NCI-H345 treated with DMSO at 0.1 percent for 48 hours (cell line): Measurements from ENCODE around the gene SORL1.
A peak's percentile ranks its signal among the peaks of the same experiment; 100 is the strongest.
"Not testable (repeated sequence)": the region's sequence is repeated elsewhere in the genome, so short reads cannot be mapped to it uniquely, and the experiment has no call there.

Source experiments
- DNase-seq: peaks from one replicate; lab custom pipeline; 2025; ENCODE audit not compliant: unreplicated experiment; lab: John Stamatoyannopoulos, UW

Gene SORL1

DNA sequence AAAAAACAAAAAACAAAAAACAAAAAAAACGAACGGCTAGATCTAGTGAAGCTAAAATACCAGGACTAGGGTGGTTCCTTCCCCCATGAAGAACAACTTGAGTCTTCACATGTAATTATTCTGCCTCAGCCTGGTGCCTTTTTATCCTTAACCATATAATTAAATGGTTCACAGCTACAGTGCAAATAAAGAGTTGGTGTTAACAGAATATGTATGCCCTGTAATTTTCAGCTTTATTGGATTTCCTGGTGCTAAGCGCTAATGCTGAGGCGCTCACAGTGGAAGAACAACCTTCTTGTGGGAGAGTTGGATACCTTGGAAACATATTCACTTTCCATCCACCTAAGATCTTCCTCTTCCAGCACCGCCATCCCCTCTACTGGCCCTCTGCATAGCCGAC, 159.1 kb downstream of the SORL1 start:
- no peak for DNase-seq

DNA sequence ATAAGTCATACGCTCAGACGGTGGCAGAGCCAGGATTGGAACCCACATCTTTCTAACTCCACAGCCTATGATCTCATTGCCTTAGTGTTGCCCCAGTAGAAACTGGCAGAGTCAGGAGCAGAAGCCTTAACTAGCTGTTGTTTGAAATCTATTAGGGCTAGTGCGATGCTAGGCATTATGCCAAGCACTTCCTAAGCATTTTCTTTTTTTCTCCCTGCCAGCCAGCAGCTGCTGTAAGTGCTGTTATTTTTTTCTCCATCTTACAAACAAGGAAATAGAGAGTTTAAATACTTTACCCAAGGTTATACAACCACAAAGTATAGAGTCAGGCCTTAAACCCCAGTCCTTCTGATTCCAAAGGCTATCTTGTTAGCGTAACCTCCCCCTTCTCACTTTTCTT, 161.6 kb downstream of the SORL1 start:
- no peak for DNase-seq

GRCh38 chr11:121614636-121615240, 162.6 kb downstream of the SORL1 start:
- DNase-seq, result no peak

- no peak for DNase-seq
Observed at GRCh38 chr11:121615501-121615900, 163.4 kb downstream of the SORL1 start.

DNA sequence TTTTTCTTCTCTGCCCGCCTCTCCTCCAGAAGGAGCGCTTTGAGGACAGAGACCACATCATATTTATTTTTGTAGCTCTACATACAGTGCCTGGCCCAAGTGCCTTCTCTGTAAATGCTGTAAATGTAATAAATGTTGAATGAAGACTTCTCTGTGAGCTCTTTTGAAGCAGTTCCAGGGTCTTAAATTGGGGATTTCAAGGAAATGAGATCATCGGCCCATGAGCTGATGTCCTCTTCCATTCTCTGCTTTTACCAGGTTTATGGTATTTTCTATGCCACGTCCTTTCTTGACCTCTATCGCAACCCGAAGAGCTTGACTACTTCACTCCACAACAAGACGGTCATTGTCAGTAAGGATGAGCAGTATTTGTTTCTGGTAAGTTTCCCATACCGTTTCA, 166.4 kb downstream of the SORL1 start:
- DNase-seq, result no peak

- no peak for DNase-seq
Observed at GRCh38 chr11:121625777-121626506, 173.8 kb downstream of the SORL1 start.

GRCh38 chr11:121626507-121626875, 174.4 kb downstream of the SORL1 start:
- DNase-seq, result no peak

DNA sequence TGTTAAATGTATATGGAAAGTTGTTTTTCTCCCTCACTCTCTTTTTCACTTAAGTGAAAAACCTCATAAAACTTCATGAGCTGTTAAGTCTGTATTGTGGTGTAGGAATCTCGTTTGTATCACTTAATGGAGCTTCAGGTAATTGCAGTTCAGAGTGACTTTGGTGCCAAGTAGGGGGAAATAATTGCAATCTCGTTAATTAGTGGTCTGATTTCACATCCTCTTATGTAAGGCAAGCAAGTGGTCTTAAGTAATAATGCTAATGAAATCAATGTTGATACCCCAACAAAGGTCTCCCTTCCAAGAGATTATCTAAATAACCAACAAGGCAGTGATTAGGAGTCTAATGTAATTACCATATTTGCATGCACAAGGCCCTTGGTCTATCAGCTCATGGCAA, 174.9 kb downstream of the SORL1 start:
- DNase-seq, result no peak

GRCh38 chr11:121630041-121630440, 177.9 kb downstream of the SORL1 start:
- no peak for DNase-seq

DNA sequence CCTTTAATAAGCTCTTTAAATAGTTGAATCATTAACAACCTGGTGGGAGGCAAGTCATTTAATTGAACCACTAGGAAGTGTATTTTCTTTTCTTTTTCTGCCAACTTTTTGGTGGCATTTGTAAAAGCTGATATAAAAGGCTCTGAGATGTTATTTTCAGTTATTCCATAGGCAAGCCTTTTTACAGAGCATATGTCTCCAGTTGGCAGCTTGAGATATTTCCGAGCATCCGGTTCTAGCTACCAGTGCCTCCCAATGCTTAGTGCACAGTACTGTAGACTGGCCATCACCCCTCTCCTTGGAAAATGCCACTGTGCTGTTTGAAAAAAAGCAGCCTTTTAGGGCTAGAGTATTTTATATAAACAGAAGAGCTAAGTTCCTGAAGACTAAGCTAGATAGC, 179.3 kb downstream of the SORL1 start:
- no peak for DNase-seq

GRCh38 chr11:121634273-121634672, 182.2 kb downstream of the SORL1 start:
- no peak for DNase-seq

DNA sequence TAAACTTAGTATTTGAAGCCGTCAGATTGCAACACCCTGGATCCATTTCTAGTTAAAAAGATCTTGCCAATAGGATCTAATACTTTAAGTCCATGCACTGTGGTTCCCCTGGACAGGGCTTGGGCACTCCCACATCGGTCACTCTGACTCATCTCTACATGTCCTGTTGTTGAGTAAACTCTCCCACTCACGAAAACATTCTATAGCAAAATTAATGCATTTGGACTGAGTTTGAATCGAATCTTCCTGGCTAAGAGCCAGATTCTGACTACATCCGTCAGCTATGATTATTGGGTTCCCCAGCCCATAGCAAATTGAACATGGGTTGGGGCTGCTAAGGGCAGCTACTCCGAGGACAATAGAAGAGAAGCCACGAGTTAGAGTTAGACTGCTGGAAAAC, 182.8 kb downstream of the SORL1 start:
- no peak for DNase-seq

DNA sequence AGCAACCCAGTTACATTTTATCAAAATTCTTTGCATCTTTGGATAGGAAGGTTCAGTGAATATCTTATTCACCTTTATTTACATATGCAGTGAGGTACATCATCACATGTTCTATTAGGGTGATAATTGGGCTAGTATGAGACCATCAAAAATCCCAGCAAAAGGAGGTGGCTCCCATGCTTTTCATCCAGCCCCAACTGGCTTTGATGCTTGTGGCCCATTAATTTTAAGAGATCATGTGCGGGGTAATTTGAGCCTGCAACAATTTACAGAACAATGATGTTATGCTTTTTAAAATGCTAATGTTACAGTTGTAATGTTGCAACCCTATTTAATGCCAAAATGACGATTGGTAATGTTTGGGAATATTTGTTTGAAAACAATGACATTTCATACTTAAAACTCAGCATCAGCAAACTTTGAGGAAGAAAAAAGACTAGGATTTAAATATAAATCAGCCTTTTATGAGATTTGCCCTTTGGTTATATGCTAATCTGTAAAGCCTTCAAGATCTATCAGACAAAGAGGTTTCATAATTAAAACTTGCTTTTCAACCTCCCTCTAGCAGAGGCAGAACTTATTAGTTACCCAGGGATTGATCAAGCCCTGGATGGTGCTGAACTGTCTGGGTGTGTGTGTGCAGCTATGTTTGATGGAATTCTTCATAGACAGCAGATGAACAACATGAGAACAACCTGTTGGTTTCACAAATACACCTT, 184.1 kb downstream of the SORL1 start:
- DNase-seq, result no peak

DNA sequence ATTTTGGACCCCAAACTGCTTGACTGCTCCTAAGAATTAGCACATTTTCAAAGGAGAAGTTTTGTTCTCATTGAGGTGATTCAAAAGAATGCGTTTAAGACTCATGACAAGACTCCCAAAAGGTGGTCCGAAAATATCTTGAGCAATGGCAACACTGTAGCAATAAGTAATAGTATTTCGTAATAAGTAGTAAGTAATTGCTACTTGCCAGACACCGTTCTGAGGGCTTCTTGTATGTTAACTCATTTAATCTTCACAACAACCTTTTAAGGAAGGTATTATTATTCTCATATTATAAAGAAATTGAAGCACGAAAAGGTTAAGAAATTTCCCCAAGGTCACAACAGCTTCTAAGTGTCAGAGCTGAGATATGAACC, 184.7 kb downstream of the SORL1 start:
- no peak for DNase-seq

- not testable (repeated sequence) for DNase-seq
Observed at GRCh38 chr11:121637587-121637986, 185.5 kb downstream of the SORL1 start.

GRCh38 chr11:121643479-121644186, 191.5 kb downstream of the SORL1 start:
- DNase-seq, result no peak

DNA sequence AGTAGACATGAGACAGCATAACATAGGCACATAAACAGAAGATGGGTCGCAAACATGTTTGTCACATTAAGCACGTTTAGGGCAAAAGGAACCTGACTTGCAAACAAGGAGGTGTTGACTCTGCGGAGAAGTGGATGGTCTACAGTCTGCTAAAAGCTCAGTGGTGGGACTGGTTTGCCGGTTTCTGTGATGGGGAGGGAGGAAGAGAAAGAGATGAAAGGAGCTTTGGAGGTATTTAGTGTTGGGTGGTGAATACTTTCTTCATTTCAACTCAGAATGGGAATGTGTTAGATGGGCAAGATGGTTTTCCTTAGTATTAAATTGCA, 192.0 kb downstream of the SORL1 start:
- no peak for DNase-seq

DNA sequence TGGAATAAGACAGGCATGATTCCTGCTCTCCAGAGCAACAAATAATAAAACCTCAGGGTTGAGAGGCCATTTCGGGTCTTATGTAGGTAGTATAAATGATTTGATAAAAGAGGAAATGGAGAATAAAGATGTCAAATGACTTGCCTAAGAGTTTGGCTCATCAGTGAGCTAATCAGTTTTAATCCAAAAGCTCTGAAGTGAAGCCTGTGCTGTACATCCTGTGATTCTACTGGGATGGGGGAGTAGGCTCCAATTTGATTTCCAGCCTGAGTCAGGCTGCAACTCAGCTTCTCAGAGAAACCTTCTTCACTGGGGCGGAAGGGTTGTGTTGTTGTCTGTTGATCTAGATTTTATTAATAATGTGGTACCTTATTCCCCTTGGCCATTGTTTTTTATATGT, 192.9 kb downstream of the SORL1 start:
- no peak for DNase-seq

- DNase-seq, result no peak
Observed at GRCh38 chr11:121645596-121645995, 193.5 kb downstream of the SORL1 start.

GRCh38 chr11:121648306-121648705, 196.2 kb downstream of the SORL1 start:
- no peak for DNase-seq

GRCh38 chr11:121649798-121650197, 197.7 kb downstream of the SORL1 start:
- peak; percentile 21 for DNase-seq
